ENCODE results near the gene CPVL. TPM values are rescaled to one million over a fixed set of nuclear protein-coding genes. Genes with fewer than 3 reads are reported as not detected.

The CPVL gene
- total and polyA plus RNA-seq, 2 experiments from 2014 or later, result 31.9 to 37.8 TPM

GRCh38 chr7:29063236-29063635, 83.1 kb downstream of the CPVL start (continued):
- no peak for TF ChIP-seq ZNF462 (CRISPR knock-in tag; IDR thresholded peaks at IDR 0.05)
- TF ChIP-seq REST (IDR thresholded peaks at IDR 0.05; ENCODE audit: unreplicated experiment), result no peak

GRCh38 chr7:29053105-29053872, 93.0 kb downstream of the CPVL start:
- Histone ChIP-seq H2AFZ (no peak overlapping the region), H3K4me2 (no peak overlapping the region), H3K4me1 (ENCODE audit: insufficient read depth) (no peaks in the 10 kb centered on the region), H3K4me3 (no peak overlapping the region), H3K27ac (ENCODE audit: low read depth) (no peak overlapping the region), H3K9me2 (ENCODE audit: insufficient read depth) (no peaks in the 10 kb centered on the region), H3K79me2 (replicated peaks; ENCODE audit: insufficient read depth) (no peaks in the 10 kb centered on the region), H3F3A (replicated peaks; ENCODE audit: low read depth) (no peaks in the 10 kb centered on the region), H4K20me1 (replicated peaks; ENCODE audit: insufficient read depth) (no peaks in the 10 kb centered on the region), H3K36me3 (ENCODE audit: insufficient read depth) (no peaks in the 10 kb centered on the region), H3K27me3 (ENCODE audit: insufficient read depth) (no peaks in the 10 kb centered on the region)
- Mint-ChIP-seq H3K27me3 (ENCODE audit: insufficient read depth, low read depth, poor library complexity) (peaks cover 3% of the 10 kb centered on the region), H3K4me1 (no peaks in the 10 kb centered on the region; the same call in 2 of the 3 replicates), H3K4me3 (no peak overlapping the region), H3K27ac (no peak overlapping the region), H3K9me3 (peaks cover 6% of the 10 kb centered on the region), H3K36me3 (ENCODE audit: low read depth) (peaks cover 7% of the 10 kb centered on the region; the same call in 2 of the 3 replicates)
- no peak for DNase-seq (ENCODE audit: low spot score)
- ATAC-seq, result no peak
- TF ChIP-seq CTCF (conservative IDR thresholded peaks at IDR 0.05; ENCODE audit: low read depth in 2 of 2) (no peak), POLR2AphosphoS5 (IDR thresholded peaks at IDR 0.05; ENCODE audit: low read depth) (no peak), ZNF114 (CRISPR knock-in tag; IDR thresholded peaks at IDR 0.05) (no peak), EZH2phosphoT487 (IDR thresholded peaks at IDR 0.05; ENCODE audit: unreplicated experiment) (no peak), CREB1 (CRISPR knock-in tag; IDR thresholded peaks at IDR 0.05; ENCODE audit: low read depth) (no peak), NANOG (IDR thresholded peaks at IDR 0.05; ENCODE audit: borderline replicate concordance) (no peak), ETS1 (IDR thresholded peaks at IDR 0.05) (no peak)
